Psoas muscle (tissue), 8 donors: ENCODE results near the gene ERN2. TPM values are rescaled to one million over a fixed set of nuclear protein-coding genes. Genes with fewer than 3 reads are reported as not detected.
"Not testable (repeated sequence)": the region's sequence is repeated elsewhere in the genome, so short reads cannot be mapped to it uniquely, and the experiment has no call there.

Experiments used
- ATAC-seq, 4 donors: fragments of 200-7000 bp; cut with Tn5 transposase; one replicate each; pipeline ENCODE4 v1.9.1; 2020; ENCODE audit warnings: moderate library complexity in 3 of 4, mild to moderate bottlenecking in 2 of 4
- DNase-seq, 2 donors: peaks; one replicate each; pipeline ENCODE4 v3.0.0-alpha.2; 2020
- H3K27ac ChIP-seq: fragments of 200-600 bp; one replicate; pipeline ENCODE4 v1.8.0; 2022
- H3K27me3 ChIP-seq, 3 donors: fragments of 200-600 bp in 1 of 3; one replicate each; pipeline versions ENCODE4 v1.6.1 to v1.8.0; 2013 to 2022; ENCODE audit warnings: low read length in 2 of 3, mild to moderate bottlenecking in 2 of 3, moderate library complexity in 1 of 3; ENCODE audit not compliant: insufficient read depth in 3 of 3
- H3K36me3 ChIP-seq, 2 donors: fragments of 200-600 bp in 1 of 2; one replicate each; pipeline versions ENCODE4 v1.6.1 to v1.8.0; 2013 to 2022; ENCODE audit warnings: low read depth in 1 of 2, mild to moderate bottlenecking in 1 of 2, moderate library complexity in 1 of 2; ENCODE audit not compliant: insufficient read depth in 1 of 2
- H3K4me1 ChIP-seq: fragments of 200-600 bp; one replicate; pipeline ENCODE4 v1.8.0; 2022
- H3K4me3 ChIP-seq: fragments of 200-600 bp; one replicate; pipeline ENCODE4 v1.8.0; 2022; ENCODE audit warnings: mild to moderate bottlenecking
- H3K9me3 ChIP-seq: fragments of 200-600 bp; one replicate; pipeline ENCODE4 v1.8.0; 2022
- WGBS, 3 donors: extraction: QIAGEN DNeasy Blood & Tissue Kit; methylation state at CpG; one replicate each; pipeline versions ENCODE4 v1.1.6 to v1.1.7; 2013; 5-methylcytosine and 5-hydroxymethylcytosine counted together
- intact Hi-C, 2 donors: fragments of 100-400 bp; cut with DNase I; formaldehyde crosslinking; loops; one replicate each; pipeline versions ENCODE4 v1.11.0 to v1.14.2; 2022
- polyA plus RNA-seq, 3 donors: library from polyadenylated mRNA; stranded (reverse); fragments of 200-250 nt; gene quantifications; one replicate each; pipeline ENCODE4 v1.2.3, GENCODE V29; 2013
- total RNA-seq, 4 donors: library from RNA; stranded (reverse); fragmentation: NEBNext Ultra II Directional in 2 of 4; extraction: Animal tissue kit (Norgen Biotek cat#: 25700) in 2 of 4; gene quantifications; one replicate each; pipeline versions ENCODE4 v1.2.1 to v1.2.4, GENCODE V29; 2021 to 2023
- TF ChIP-seq, protein P1 (sequence below): fragments of 200-600 bp; IDR thresholded peaks from one replicate; pipeline ENCODE4 v1.8.0; 2022; ENCODE audit warnings: antibody characterized with exemption
- donor health status: healthy with polysubstance abuse.
- donor health status: DM: no; HTN: no; CAD: no; lungs with moderate emphysema.
- donor health status: Bipolar disorder and iron deficiency.
- donor health status: healthy.
- donor health status: DM: yes; HTN: yes; CAD: no.
- donor health status: DM: no; HTN: no; CAD: no.
- donor health status: DM: no; HTN: no; CAD: no.
- donor health status: DM: yes; HTN: yes; CAD: no.

Gene ERN2
- total and polyA plus RNA-seq, 7 donors, result 0.03 to 0.19 (median 0.08) TPM; not detected in 4

- no peaks in the 10 kb centered on the region for H3K4me1 ChIP-seq
- TF ChIP-seq, protein P1, sequence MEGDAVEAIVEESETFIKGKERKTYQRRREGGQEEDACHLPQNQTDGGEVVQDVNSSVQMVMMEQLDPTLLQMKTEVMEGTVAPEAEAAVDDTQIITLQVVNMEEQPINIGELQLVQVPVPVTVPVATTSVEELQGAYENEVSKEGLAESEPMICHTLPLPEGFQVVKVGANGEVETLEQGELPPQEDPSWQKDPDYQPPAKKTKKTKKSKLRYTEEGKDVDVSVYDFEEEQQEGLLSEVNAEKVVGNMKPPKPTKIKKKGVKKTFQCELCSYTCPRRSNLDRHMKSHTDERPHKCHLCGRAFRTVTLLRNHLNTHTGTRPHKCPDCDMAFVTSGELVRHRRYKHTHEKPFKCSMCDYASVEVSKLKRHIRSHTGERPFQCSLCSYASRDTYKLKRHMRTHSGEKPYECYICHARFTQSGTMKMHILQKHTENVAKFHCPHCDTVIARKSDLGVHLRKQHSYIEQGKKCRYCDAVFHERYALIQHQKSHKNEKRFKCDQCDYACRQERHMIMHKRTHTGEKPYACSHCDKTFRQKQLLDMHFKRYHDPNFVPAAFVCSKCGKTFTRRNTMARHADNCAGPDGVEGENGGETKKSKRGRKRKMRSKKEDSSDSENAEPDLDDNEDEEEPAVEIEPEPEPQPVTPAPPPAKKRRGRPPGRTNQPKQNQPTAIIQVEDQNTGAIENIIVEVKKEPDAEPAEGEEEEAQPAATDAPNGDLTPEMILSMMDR, result no peak
- 72 to 80% (median 78%) methylated on average over 8 of the region's 8 CpGs for WGBS, 3 donors
- DNase-seq, result no peak
- H3K27ac ChIP-seq, result no peak overlapping the region
- H3K36me3 ChIP-seq, result no peaks in the 10 kb centered on the region
- no peaks in the 10 kb centered on the region for H3K9me3 ChIP-seq
- no peak for ATAC-seq
- intact Hi-C loops, result no loop called here
- H3K27me3 ChIP-seq, result no peaks in the 10 kb centered on the region
- no peak overlapping the region for H3K4me3 ChIP-seq
These were observed 11.2 kb upstream of the ERN2 start for GRCh38 chr16:23724096-23724784.

DNA sequence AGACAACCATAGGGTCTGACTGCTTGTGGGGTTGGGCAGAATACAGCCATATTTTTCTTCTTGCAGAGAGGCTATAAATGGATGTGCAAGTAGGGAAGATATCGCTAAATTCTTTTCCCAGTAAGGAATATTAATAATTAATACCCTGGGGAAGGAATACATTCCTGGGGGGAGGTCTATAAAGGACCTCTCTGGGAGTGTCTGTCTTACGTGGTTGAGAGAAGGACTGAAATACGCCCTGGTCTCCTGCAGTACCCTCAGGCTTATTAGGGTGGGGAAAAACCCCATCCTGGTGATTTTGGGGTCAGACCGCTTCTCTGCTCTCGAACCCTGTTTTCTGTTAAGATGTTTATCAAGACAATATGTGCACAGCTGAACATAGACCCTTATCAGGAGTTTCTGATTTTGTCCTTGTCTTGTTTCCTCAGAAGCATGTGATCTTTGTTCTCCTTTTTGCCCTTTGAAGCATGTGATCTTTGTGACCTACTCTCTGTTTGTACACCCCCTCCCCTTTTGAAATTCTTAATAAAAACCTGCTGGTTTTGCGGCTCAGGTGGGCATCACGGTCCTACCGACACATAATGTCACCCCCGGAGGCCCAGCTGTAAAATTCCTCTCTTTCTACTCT is 9.7 kb upstream of the ERN2 start:
- H3K36me3 ChIP-seq, H3K4me1 ChIP-seq, H3K27me3 ChIP-seq, H3K27ac ChIP-seq, H3K9me3 ChIP-seq, H3K4me3 ChIP-seq, ATAC-seq, DNase-seq, intact Hi-C loops: not testable (repeated sequence)
- WGBS, 3 donors, result 74 to 80% (median 78%) methylated on average over 9 of the region's 9 CpGs

GRCh38 chr16:23716484-23716883 is 3.5 kb upstream of the ERN2 start:
- H3K4me3 ChIP-seq, result no peak overlapping the region
- peaks cover 0 to 33% (median 10%) of the 10 kb centered on the region in 3 donors for H3K27me3 ChIP-seq
- 77 to 83% (median 79%) methylated on average over 5 of the region's 5 CpGs for WGBS, 3 donors
- no peaks in the 10 kb centered on the region for H3K9me3 ChIP-seq
- H3K27ac ChIP-seq, result no peak overlapping the region
- no peak for DNase-seq
- intact Hi-C loops, result no loop called here
- TF ChIP-seq, protein P1, result no peak
- H3K36me3 ChIP-seq, result no peaks in the 10 kb centered on the region
- no peak for ATAC-seq
- no peaks in the 10 kb centered on the region for H3K4me1 ChIP-seq

GRCh38 chr16:23711785-23712184 is 1.2 kb downstream of the ERN2 start:
- peaks cover 8% of the 10 kb centered on the region for H3K9me3 ChIP-seq
- TF ChIP-seq, protein P1, result no peak
- H3K4me3 ChIP-seq, result no peak overlapping the region
- peaks cover 0 to 34% (median 13%) of the 10 kb centered on the region in 3 donors for H3K27me3 ChIP-seq
- DNase-seq (no peak), ATAC-seq (no peak)
- H3K36me3 ChIP-seq, result no peaks in the 10 kb centered on the region
- H3K4me1 ChIP-seq, result no peaks in the 10 kb centered on the region
- 58 to 71% (median 63%) methylated on average over 4 of the region's 4 CpGs for WGBS, 3 donors
- intact Hi-C loops, result no loop called here
- H3K27ac ChIP-seq, result no peak overlapping the region

DNA sequence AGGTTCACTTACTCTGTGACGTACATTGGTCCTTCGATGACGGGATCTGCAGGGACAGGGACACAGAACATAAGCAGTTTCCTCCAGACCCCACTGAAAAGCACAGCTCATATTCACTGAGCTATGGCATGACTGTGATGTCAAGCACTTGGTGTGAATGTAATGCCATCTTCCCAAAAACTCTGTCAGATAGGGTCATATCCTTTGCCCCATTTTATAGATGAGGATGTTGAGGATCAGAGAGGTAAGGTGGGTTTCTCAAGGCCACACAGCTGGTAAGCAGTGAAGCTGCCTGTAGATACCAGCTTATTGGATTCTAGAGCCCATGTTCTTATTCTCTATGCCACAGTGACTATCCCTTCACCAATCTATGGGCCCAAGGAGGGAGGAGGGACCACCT is 2.5 kb downstream of the ERN2 start:
- no peaks in the 10 kb centered on the region for H3K4me1 ChIP-seq
- DNase-seq, result no peak
- no peak overlapping the region for H3K4me3 ChIP-seq
- intact Hi-C loops, result no loop called here
- WGBS, 3 donors, result 89 to 93% (median 89%) methylated on average over 3 of the region's 3 CpGs
- no peaks in the 10 kb centered on the region for H3K36me3 ChIP-seq
- ATAC-seq, result no peak
- TF ChIP-seq, protein P1, result no peak
- H3K27ac ChIP-seq, result no peak overlapping the region
- peaks cover 0 to 33% (median 13%) of the 10 kb centered on the region in 3 donors for H3K27me3 ChIP-seq
- peaks cover 8% of the 10 kb centered on the region for H3K9me3 ChIP-seq
